Activated CD4-positive, alpha-beta T cell treated with anti-CD3 and anti-CD28 coated beads, Interleukin-2, amount 50 U/mL, for 24 hours (primary cell): ENCODE results near the gene KCNIP3.

Source experiments
- DNase-seq, 2 donors: peaks; one replicate each; pipeline ENCODE4 v3.0.0-alpha.2; 2020; ENCODE audit warnings: low read depth in 1 of 2, low spot score in 1 of 2

KCNIP3 gene

DNA sequence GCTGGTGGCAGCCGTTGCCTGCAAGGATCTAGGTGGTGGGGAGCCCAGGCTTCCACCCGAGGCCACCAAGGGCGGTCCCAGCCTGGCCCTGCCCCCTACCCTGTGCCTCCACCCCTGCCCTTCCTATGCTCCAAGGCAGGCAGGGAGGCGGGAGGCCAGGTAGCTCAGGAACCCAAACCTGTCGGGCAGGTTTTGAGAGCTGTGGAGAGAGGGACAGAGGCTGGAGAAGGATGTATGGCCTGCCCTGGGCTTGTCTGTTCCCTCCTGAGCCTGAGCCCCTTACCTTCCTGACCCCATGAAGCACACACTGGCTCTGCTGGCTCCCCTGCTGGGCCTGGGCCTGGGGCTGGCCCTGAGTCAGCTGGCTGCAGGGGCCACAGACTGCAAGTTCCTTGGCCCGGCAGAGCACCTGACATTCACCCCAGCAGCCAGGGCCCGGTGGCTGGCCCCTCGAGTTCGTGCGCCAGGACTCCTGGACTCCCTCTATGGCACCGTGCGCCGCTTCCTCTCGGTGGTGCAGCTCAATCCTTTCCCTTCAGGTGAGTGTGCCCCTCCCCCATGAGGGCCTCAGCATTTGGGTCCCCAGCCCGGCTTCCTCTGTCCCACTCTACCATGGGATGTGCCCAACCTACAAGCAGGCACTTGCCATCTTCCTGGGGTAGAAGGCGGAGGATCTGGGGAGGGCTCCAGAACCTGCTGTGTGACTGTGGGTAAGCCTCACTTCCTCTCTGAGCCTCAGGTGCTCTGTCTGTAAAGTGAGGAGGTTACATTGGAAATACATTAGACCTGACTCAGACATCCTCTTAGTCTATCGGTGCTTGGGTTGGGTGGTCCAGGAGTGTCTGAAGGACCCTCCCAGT, 22.6 kb upstream of the KCNIP3 start, which contains the start of gene PROM2:
Gene PROM2 (plus strand): TSS at position 159 of the 860 bp plus-strand sequence. CDS start 137 bp downstream, at position 296.
- no peak for DNase-seq

- DNase-seq, result no peak
Observed at GRCh38 chr2:95275151-95275515, 22.0 kb upstream of the KCNIP3 start.

- no peak for DNase-seq
Observed at GRCh38 chr2:95275601-95276243, 21.4 kb upstream of the KCNIP3 start.

- no peak for DNase-seq
Observed at GRCh38 chr2:95276244-95276887, 20.8 kb upstream of the KCNIP3 start.

DNA sequence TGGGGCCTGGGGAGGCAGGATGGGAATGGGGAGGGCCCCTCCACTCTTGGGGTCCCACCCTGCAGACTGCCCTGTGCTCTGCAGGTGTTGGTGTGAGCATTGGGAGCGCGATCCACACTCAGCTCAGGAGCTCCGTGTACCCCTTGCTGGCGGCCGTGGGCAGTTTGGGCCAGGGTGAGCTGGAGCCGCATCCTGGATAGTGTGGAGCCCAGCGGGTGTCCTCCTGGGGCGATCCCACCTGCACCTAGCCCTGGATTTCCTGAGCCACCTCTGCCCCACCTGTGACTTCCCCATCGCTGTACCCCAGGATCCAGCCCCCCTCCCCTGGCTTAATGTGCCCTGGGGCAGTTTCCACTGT, 20.3 kb upstream of the KCNIP3 start:
- DNase-seq, result no peak

- no peak for DNase-seq
Observed at GRCh38 chr2:95277246-95277906, 19.8 kb upstream of the KCNIP3 start.

GRCh38 chr2:95278051-95278471, 19.1 kb upstream of the KCNIP3 start:
- no peak for DNase-seq

GRCh38 chr2:95278637-95279225, 18.4 kb upstream of the KCNIP3 start:
- no peak for DNase-seq

GRCh38 chr2:95279435-95280035, 17.6 kb upstream of the KCNIP3 start:
- DNase-seq, result no peak

GRCh38 chr2:95281071-95281470, 16.1 kb upstream of the KCNIP3 start:
- no peak for DNase-seq

- no peak for DNase-seq
Observed at GRCh38 chr2:95281786-95282185, 15.4 kb upstream of the KCNIP3 start.

DNA sequence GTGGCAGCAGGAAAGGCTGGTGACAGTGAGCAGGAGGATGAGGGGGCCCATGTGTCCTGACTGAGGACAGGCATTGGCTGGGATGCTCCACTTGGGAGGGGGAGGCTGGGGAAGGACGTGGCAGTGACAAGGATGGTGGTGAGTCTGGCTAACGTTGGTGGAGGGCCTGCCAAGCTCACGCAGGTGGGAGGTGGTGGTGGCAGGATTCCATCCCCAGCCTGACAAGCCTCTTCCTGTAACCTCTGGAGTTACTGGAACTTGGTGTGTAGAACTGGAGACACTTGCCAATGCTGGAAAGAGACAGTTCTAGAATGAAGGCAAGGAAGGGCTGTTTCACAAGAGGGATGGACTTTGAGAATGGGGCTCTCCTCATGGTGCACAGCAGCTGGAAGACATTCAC, 14.7 kb upstream of the KCNIP3 start:
- no peak for DNase-seq

DNA sequence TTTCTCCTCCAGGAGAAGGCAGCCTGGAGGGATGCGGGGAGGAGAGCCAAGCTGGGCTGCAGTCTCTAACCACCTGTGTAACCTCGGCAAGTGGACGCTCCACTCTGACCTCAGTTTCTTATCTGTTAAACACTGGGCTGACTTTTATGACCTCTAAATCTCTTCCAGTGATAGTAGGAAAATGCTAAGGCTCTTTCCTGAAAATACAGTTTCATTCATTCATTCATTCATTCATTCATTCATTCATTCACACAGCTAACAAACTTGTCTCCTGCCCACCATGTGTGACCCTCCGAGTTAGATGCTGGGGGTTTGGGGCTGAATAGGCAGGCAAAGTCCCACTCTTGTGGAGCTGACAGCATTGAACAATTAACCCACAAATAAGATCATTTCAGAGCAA, 13.6 kb upstream of the KCNIP3 start:
- no peak for DNase-seq

GRCh38 chr2:95284886-95285541, 12.1 kb upstream of the KCNIP3 start:
- no peak for DNase-seq

DNA sequence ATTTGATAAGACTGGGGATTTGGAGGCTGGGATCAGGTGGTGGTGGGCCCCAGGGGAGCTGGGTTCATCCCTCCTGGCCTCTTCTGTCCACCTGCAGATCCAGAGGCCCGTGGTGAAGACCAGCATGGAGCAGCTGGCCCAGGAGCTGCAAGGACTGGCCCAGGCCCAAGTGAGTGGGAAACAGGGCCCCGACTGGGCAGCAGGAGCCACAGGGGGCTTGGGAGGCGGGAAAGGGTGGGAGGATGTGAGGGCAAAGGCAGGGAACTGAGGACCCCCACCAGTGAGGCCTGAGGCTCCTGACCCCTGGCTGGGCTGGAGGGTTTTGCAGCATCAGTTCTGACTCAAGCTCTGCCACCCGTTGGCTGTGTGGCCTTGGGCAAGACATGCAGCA, 11.6 kb upstream of the KCNIP3 start:
- DNase-seq, result no peak

DNA sequence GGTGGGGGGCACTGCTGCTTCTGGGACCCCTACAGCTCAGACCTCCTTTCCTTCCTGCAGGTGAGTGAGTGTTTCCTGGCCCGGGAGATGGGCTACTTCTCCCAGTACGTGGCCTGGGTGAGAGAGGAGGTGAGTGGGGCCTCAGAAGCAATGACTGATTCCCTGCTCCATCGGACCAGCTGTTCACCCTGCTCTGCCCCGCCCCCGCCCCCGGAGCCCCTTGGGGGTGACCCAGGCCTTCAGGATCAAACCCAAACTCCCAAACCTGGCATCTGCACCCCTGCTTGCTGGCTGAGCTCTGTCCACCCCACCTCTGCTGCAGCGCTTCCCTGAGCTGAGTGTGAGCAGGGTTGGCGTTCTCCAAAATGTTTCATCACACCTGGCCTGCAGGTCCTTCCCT, 9.8 kb upstream of the KCNIP3 start:
- no peak for DNase-seq

GRCh38 chr2:95287806-95288205, 9.3 kb upstream of the KCNIP3 start:
- no peak for DNase-seq

GRCh38 chr2:95289253-95289652, 7.9 kb upstream of the KCNIP3 start:
- DNase-seq, result no peak

- DNase-seq, result no peak
Observed at GRCh38 chr2:95291222-95291621, 5.9 kb upstream of the KCNIP3 start.

DNA sequence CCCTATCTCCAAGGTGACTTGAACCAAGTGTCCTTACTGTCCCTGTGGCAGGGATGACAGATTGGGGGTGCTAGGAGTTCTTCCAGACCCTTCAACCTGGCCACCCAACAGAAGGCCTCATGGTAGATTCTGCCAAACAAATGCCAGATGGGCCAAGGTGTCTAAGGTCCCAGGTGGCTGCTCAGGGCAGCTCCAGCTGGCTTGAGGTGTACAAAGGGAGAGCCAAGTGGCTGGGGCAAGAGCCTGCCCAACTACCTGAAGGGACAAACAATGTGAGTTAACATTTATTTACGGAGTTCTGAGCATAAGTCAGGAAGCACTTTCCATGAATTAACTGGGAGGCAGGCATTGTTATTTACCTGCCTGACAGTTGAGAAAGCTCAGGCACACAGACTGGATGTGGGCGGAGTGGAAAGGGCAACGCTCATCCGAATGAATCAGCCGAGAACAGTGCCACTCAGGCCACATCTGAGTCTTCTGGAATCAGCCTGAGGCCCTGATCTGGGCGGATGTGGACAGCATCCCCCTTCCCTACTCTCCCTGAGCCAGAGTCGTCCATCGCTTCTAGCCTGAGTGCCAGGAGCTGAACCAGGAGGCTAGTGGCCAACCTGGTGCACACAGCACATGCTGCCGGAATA, 4.4 kb upstream of the KCNIP3 start:
- DNase-seq, result no peak
